K562 (cell line): ENCODE results near the gene ASXL2. TPM values are rescaled to one million over a fixed set of nuclear protein-coding genes. Genes with fewer than 3 reads are reported as not detected.

Experiments used
- AFF4 ChIP-seq: sonication (generic); formaldehyde crosslinking; IDR thresholded peaks from 2 replicates; pipeline ENCODE4 v1.8.0; 2023; ENCODE audit warnings: mild to moderate bottlenecking, missing genetic modification reagents
- SMARCC2 ChIP-seq: fragments of 450-650 bp; IDR thresholded peaks from 2 replicates; pipeline ENCODE4 v1.6.1; 2017; ENCODE audit warnings: antibody characterized with exemption, moderate library complexity, mild to moderate bottlenecking, low read depth
- SRSF3 ChIP-seq: fragments of 200-400 bp; formaldehyde crosslinking; IDR thresholded peaks from 2 replicates; pipeline ENCODE4 v1.6.1; 2016; ENCODE audit warnings: mild to moderate bottlenecking, low read length, moderate library complexity; ENCODE audit not compliant: insufficient read depth
- THRB ChIP-seq: fragments of 450-650 bp; formaldehyde crosslinking; conservative IDR thresholded peaks from 2 replicates; pipeline ENCODE4 v1.4.0; 2022; ENCODE audit warnings: mild to moderate bottlenecking, missing genetic modification characterization
- TRIM24 ChIP-seq, 2 experiments: fragments of 450-650 bp; IDR thresholded peaks; 2 replicates each; pipeline ENCODE4 v1.6.1; 2016
- USF1 ChIP-seq: sonication (generic); formaldehyde crosslinking; IDR thresholded peaks from 2 replicates; pipeline ENCODE4 v1.9.0; 2022; ENCODE audit warnings: mild to moderate bottlenecking, missing genetic modification reagents
- ZNF518B ChIP-seq: fragments of 250-450 bp; sonication (Bioruptor Pico); IDR thresholded peaks from 2 replicates; pipeline ENCODE4 v1.5.0; 2021; ENCODE audit warnings: mild to moderate bottlenecking, moderate library complexity
- ZNF668 ChIP-seq: fragments of 250-450 bp; sonication (Bioruptor Pico); IDR thresholded peaks from 2 replicates; pipeline ENCODE4 v1.8.0; 2022; ENCODE audit warnings: mild to moderate bottlenecking, inconsistent platforms
- polyA plus RNA-seq, 8 experiments: library from polyadenylated mRNA; depleted of rRNA in 4 of 8; stranded (reverse) in 5 of 8; unstranded in 3 of 8; fragments of >200 nt; fragmentation: Nextera tagmentation in 2 of 8; fragmentation: Illumina TruSeq in 1 of 8; extraction: Ambion mirVana in 2 of 8; extraction: Trizol in 1 of 8; gene quantifications; 2 replicates each; pipeline versions ENCODE4 v1.2.1 to v1.2.3, GENCODE V29; 2011 to 2014; ENCODE audit warnings: inconsistent platforms in 1 of 8, missing spikeins in 1 of 8
- total RNA-seq, 7 experiments: library from RNA; depleted of rRNA in 6 of 7; stranded (reverse); fragments of >200 nt in 6 of 7; fragmentation: Illumina TruSeq in 2 of 7; extraction: Trizol in 2 of 7; gene quantifications; 2 replicates each; pipeline versions ENCODE4 v1.2.1 to v1.2.3, GENCODE V29; 2011 to 2021; ENCODE audit warnings: low replicate concordance in 1 of 7

Gene ASXL2
- total and polyA plus RNA-seq, 9 of the 15 experiments (the other 6 are each of a cell fraction or from before 2014, with no cell fraction given) = 2.2 to 25.9 (median 9.0) TPM

- no peak for TF ChIP-seq AFF4 (CRISPR knock-in tag)
- no peak for TF ChIP-seq TRIM24 (IDR thresholded peaks at IDR 0.05)
- TF ChIP-seq ZNF518B = no peak
- TF ChIP-seq THRB = no peak
- no peak for TF ChIP-seq ZNF668 (CRISPR knock-in tag)
- TF ChIP-seq USF1 = no peak
- no peak for TF ChIP-seq SRSF3
- no peak for TF ChIP-seq SMARCC2
Observed at GRCh38 chr2:25814681-25815080, 63.6 kb downstream of the ASXL2 start (continued).
